Panc1 (cell line): ENCODE results near the gene STXBP5L.

Experiments used
- POLR2AphosphoS5 ChIP-seq: IDR thresholded peaks from 2 replicates; pipeline ENCODE4 v1.6.1; 2012; ENCODE audit warnings: mild to moderate bottlenecking, low read depth, low read length, moderate library complexity
- SIN3A ChIP-seq: IDR thresholded peaks from 2 replicates; pipeline ENCODE4 v1.6.1; 2012; ENCODE audit warnings: low read depth, mild to moderate bottlenecking, low read length, moderate library complexity, borderline replicate concordance; ENCODE audit not compliant: insufficient read depth
- TF ChIP-seq, protein P1 (sequence below): fragments of 450-650 bp; IDR thresholded peaks from 2 replicates; pipeline ENCODE4 v1.5.1; 2017; ENCODE audit warnings: mild to moderate bottlenecking
- TF ChIP-seq, protein P2 (sequence below), 2 experiments: IDR thresholded peaks; 2 replicates each; pipeline ENCODE4 v1.6.1; 2011 to 2012; ENCODE audit warnings: low read depth in 2 of 2, control low read depth in 1 of 2, low read length in 1 of 2, mild to moderate bottlenecking in 1 of 2, moderate library complexity in 1 of 2; ENCODE audit not compliant: insufficient read depth in 1 of 2

DNA sequence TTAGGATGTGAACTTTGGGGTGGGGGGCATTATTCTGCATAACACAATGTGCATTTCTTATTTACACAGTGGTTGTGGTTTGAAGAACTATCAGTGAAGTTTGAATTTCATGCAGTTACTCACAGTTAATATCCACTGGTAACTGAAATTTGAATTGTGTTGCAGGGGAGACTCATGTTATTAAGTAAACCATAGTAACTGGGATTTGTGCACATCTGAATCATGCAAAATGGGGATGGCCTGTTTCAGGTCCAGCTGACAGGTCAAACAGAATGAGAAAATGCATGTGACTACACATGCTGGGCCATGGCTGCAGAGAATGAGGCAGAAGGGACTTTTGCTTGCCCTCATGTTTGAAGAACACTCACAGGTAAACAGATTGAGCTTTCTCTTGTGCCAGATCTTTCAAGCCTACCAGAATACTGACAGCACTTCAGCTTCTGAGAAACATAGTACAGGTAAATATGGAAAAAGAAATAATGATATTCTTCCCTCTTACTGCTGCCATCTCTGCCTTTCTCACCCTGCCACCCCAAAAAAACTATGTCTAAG, 522.7 kb downstream of the STXBP5L start:
- TF ChIP-seq, protein P1, sequence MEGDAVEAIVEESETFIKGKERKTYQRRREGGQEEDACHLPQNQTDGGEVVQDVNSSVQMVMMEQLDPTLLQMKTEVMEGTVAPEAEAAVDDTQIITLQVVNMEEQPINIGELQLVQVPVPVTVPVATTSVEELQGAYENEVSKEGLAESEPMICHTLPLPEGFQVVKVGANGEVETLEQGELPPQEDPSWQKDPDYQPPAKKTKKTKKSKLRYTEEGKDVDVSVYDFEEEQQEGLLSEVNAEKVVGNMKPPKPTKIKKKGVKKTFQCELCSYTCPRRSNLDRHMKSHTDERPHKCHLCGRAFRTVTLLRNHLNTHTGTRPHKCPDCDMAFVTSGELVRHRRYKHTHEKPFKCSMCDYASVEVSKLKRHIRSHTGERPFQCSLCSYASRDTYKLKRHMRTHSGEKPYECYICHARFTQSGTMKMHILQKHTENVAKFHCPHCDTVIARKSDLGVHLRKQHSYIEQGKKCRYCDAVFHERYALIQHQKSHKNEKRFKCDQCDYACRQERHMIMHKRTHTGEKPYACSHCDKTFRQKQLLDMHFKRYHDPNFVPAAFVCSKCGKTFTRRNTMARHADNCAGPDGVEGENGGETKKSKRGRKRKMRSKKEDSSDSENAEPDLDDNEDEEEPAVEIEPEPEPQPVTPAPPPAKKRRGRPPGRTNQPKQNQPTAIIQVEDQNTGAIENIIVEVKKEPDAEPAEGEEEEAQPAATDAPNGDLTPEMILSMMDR, result no peak
- TF ChIP-seq POLR2AphosphoS5, result no peak
- TF ChIP-seq SIN3A, result no peak
- TF ChIP-seq, protein P2, sequence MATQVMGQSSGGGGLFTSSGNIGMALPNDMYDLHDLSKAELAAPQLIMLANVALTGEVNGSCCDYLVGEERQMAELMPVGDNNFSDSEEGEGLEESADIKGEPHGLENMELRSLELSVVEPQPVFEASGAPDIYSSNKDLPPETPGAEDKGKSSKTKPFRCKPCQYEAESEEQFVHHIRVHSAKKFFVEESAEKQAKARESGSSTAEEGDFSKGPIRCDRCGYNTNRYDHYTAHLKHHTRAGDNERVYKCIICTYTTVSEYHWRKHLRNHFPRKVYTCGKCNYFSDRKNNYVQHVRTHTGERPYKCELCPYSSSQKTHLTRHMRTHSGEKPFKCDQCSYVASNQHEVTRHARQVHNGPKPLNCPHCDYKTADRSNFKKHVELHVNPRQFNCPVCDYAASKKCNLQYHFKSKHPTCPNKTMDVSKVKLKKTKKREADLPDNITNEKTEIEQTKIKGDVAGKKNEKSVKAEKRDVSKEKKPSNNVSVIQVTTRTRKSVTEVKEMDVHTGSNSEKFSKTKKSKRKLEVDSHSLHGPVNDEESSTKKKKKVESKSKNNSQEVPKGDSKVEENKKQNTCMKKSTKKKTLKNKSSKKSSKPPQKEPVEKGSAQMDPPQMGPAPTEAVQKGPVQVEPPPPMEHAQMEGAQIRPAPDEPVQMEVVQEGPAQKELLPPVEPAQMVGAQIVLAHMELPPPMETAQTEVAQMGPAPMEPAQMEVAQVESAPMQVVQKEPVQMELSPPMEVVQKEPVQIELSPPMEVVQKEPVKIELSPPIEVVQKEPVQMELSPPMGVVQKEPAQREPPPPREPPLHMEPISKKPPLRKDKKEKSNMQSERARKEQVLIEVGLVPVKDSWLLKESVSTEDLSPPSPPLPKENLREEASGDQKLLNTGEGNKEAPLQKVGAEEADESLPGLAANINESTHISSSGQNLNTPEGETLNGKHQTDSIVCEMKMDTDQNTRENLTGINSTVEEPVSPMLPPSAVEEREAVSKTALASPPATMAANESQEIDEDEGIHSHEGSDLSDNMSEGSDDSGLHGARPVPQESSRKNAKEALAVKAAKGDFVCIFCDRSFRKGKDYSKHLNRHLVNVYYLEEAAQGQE (IDR thresholded peaks at IDR 0.05; ENCODE audit: insufficient read depth in 1 of 2, low read depth in 2 of 2, low read length in 1 of 2), result no peak
